Astrocyte (in vitro differentiated cells and primary cell): Measurements from ENCODE around the gene MRPL27.

Experiments used
- EZH2 ChIP-seq: IDR thresholded peaks from 2 replicates; pipeline ENCODE4 v1.6.1; 2012; ENCODE audit warnings: mild to moderate bottlenecking, low read length, inconsistent platforms; ENCODE audit not compliant: insufficient read depth
- TF ChIP-seq, protein P1 (sequence below): IDR thresholded peaks from 2 replicates; pipeline ENCODE4 v1.5.1; 2011; ENCODE audit warnings: low read depth, mild to moderate bottlenecking, inconsistent platforms, low read length, moderate library complexity; ENCODE audit not compliant: insufficient read depth

DNA sequence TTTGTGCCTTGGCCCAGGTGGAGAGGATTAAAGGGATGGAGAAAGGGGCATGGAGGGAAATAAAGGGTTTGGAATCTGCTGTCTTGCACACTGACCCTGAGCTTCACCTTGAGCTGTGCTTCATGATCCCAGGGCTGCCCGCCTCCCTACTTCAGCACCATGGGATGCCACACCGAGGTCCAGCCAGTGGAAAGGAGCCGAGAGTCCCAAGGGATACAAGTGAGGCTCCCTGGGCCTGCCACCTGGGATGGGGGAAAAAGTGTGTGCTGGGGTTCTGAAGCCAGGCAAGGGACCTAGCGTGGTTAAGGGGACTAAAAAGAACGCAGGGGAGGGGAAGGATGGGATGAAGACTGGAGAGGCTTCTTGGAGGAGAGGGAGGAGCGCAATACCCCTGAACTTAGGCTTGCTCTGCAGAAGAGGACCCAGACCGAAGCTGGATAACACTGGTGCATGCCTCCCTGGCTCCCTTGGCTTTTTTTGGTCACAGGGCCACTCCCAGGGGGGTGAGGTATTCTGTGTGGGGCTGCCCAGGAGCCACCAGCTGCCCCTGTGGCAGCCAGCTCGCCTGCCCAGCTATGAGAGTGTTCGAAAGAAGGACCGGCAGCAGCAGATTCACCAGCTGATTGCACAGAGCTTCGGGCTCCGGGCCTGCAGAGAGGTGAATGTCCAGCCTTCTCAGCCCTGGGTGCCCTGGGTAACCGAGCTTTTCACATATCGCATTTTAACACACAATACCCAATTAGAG lies 7.2 kb downstream of the MRPL27 start:
- TF ChIP-seq, protein P1, sequence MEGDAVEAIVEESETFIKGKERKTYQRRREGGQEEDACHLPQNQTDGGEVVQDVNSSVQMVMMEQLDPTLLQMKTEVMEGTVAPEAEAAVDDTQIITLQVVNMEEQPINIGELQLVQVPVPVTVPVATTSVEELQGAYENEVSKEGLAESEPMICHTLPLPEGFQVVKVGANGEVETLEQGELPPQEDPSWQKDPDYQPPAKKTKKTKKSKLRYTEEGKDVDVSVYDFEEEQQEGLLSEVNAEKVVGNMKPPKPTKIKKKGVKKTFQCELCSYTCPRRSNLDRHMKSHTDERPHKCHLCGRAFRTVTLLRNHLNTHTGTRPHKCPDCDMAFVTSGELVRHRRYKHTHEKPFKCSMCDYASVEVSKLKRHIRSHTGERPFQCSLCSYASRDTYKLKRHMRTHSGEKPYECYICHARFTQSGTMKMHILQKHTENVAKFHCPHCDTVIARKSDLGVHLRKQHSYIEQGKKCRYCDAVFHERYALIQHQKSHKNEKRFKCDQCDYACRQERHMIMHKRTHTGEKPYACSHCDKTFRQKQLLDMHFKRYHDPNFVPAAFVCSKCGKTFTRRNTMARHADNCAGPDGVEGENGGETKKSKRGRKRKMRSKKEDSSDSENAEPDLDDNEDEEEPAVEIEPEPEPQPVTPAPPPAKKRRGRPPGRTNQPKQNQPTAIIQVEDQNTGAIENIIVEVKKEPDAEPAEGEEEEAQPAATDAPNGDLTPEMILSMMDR, result no peak
- no peak for TF ChIP-seq EZH2
